Measurements from ENCODE around the gene TNFSF8. TPM values are rescaled to one million over a fixed set of nuclear protein-coding genes. Genes with fewer than 3 reads are reported as not detected.

TNFSF8 gene
- total RNA-seq, 1 experiment from 2014 or later, result not detected

GRCh38 chr9:114923918-114924317, 6.5 kb downstream of the TNFSF8 start (continued):
- TF ChIP-seq SP1 (CRISPR knock-in tag; conservative IDR thresholded peaks at IDR 0.05), result no peak
- no peak for TF ChIP-seq SMAD3 (CRISPR knock-in tag; IDR thresholded peaks at IDR 0.05; ENCODE audit: borderline replicate concordance)
- TF ChIP-seq CREM (CRISPR knock-in tag; IDR thresholded peaks at IDR 0.05), result no peak

GRCh38 chr9:114921171-114921570, 9.2 kb downstream of the TNFSF8 start:
- peaks cover 100% of the 10 kb centered on the region for H3K27me3 Mint-ChIP-seq (ENCODE audit: low read depth)
- ChIA-PET POLR2A (no interaction called here), CTCF (interaction anchor here (0.8 to 2.3 kb wide), 3 partner anchors 11 to 16 kb away, joined by 3 to 7 read pairs (median 7); no protein-coding TSS in a partner anchor)
- no peaks in the 10 kb centered on the region for H3K9me3 Mint-ChIP-seq
- peaks cover 23% of the 10 kb centered on the region for H3K4me1 Mint-ChIP-seq
- H3K4me3 Mint-ChIP-seq, result no peak overlapping the region
- TF ChIP-seq CTCF (IDR thresholded peaks at IDR 0.05), result no peak
- TF ChIP-seq IRF1 (CRISPR knock-in tag; IDR thresholded peaks at IDR 0.05), result no peak
- TF ChIP-seq RORB (CRISPR knock-in tag; IDR thresholded peaks at IDR 0.05), result no peak
- no peak for TF ChIP-seq ZMAT4 (CRISPR knock-in tag; IDR thresholded peaks at IDR 0.05)
- TF ChIP-seq FOXP1 (CRISPR knock-in tag; IDR thresholded peaks at IDR 0.05; ENCODE audit: borderline replicate concordance), result no peak
- TF ChIP-seq TEAD1 (CRISPR knock-in tag; IDR thresholded peaks at IDR 0.05), result no peak
- no peak for TF ChIP-seq ZNF263 (CRISPR knock-in tag; IDR thresholded peaks at IDR 0.05; ENCODE audit: low read depth)
- TF ChIP-seq MAX (CRISPR knock-in tag; IDR thresholded peaks at IDR 0.05), result no peak
- no peak for TF ChIP-seq FOXJ3 (CRISPR knock-in tag; IDR thresholded peaks at IDR 0.05; ENCODE audit: borderline replicate concordance)
- no peak for TF ChIP-seq TEAD4 (CRISPR knock-in tag; IDR thresholded peaks at IDR 0.05)
- no peak for TF ChIP-seq ERG (CRISPR knock-in tag; IDR thresholded peaks at IDR 0.05)
- TF ChIP-seq GABPB1 (CRISPR knock-in tag; IDR thresholded peaks at IDR 0.05), result no peak
- no peaks in the 10 kb centered on the region for H3K36me3 Mint-ChIP-seq
- no peak for ATAC-seq
- no peak for DNase-seq (ENCODE audit: low spot score)
- H3K27ac Mint-ChIP-seq, result no peak overlapping the region

- no peak for DNase-seq (ENCODE audit: low spot score)
- H3K9me3 Mint-ChIP-seq, result no peaks in the 10 kb centered on the region
- peaks cover 100% of the 10 kb centered on the region for H3K27me3 Mint-ChIP-seq (ENCODE audit: low read depth)
- ChIA-PET CTCF (interaction anchor here (1.5 to 1.8 kb wide), 2 partner anchors 9 to 514 kb away, joined by 3 to 7 read pairs; no protein-coding TSS in a partner anchor), POLR2A (no interaction called here)
- no peak for ATAC-seq
- no peaks in the 10 kb centered on the region for H3K36me3 Mint-ChIP-seq
- no peak overlapping the region for H3K4me3 Mint-ChIP-seq
- H3K4me1 Mint-ChIP-seq, result peaks cover 14% of the 10 kb centered on the region
- no peak overlapping the region for H3K27ac Mint-ChIP-seq
- TF ChIP-seq MLX (CRISPR knock-in tag; IDR thresholded peaks at IDR 0.05) (no peak), ELF4 (CRISPR knock-in tag; IDR thresholded peaks at IDR 0.05; ENCODE audit: low read depth) (no peak), ARID4B (CRISPR knock-in tag; IDR thresholded peaks at IDR 0.05; ENCODE audit: borderline replicate concordance) (no peak), NFATC4 (CRISPR knock-in tag; IDR thresholded peaks at IDR 0.05) (no peak), E2F5 (CRISPR knock-in tag; IDR thresholded peaks at IDR 0.05) (no peak), ZNF281 (CRISPR knock-in tag; IDR thresholded peaks at IDR 0.05) (no peak)
These were observed 10.8 kb downstream of the TNFSF8 start for GRCh38 chr9:114919611-114920010.

All from WTC11 (cell line).